HK-2 (cell line): ENCODE data around the gene MET.

ENCODE experiments used
- DNase-seq: peaks from one replicate; pipeline ENCODE4 v3.0.0-alpha.2; 2018; ENCODE audit not compliant: unreplicated experiment

MET gene

DNA sequence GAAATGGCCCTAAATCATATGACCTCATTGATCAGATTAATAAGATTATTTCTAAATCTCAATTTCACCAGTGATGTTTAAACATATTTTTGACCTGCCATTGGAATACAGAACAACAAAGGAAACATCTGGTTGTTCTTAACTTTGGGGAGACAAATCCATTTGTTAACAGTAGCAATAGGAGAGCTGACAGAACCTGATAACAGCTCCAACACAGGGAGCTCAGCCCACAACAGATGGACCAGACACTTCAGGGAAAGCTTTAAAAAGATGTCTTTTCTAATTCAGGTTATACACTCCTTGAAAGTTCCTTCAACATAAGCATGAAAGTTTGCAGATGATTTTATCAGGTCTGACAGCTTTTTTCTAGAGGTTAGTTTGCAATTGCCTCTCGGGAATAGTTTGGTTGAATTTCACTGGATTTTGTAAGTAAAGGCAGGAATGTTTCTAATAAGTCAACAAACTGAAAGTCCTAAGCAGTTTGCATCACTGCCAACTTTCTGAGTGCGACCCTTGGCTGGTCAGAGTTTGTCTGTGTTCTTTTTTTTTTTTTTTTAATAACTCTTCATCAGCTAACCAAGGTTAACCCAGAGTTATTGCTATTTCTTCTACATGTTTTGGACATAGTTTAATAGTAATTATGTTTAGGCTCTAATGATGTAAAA lies 6.5 kb upstream of the MET start:
- DNase-seq, result no peak

DNA sequence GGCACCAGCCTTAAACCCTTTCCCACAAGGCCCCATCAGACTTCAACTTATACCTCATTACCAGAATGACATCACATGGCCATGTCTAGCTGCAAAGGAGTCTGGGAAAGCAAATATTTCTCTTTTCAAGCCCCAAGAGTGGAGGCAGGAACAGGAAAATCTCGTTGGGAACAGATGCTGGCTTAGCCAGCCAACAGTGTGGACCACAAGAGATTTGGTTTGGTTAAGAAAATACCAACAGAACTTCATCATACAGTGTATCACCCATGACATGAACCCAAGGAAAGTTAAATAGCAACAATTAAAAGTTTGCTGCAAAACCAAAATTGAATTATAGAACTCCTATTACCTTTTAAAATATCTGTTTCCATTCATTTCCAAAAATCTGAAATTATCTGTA lies 2.2 kb upstream of the MET start:
- no peak for DNase-seq

DNA sequence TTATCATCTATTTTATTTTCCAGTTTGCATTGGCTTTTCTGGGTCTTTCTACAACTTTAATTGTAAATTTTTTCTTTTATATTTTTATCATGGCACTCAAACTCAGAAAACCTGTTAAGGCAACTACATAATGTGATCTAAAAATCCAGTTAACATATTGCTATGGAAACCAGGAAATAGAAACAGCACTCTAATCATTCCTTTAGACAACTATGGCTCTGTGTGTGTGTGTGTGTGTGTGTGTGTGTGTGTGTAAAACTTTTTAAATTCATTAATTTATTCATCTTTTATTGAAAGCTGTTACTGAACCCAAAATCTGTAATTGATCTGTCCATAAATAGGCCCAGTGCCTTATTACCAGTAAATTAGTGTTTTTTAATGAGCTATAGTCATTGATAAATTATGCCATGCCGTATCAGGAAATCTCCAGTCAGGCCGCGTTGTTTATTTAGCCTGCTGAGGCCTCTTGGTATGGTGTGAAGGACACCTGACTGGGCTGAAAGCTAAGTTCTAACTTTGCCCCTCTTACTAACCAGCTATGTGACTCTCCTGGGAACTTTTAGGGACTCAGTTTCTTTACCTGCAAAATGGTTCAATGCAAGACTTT lies 1.5 kb upstream of the MET start:
- DNase-seq, result no peak

GRCh38 chr7:116671111-116671510 lies 885 bp upstream of the MET start:
- no peak for DNase-seq

DNA sequence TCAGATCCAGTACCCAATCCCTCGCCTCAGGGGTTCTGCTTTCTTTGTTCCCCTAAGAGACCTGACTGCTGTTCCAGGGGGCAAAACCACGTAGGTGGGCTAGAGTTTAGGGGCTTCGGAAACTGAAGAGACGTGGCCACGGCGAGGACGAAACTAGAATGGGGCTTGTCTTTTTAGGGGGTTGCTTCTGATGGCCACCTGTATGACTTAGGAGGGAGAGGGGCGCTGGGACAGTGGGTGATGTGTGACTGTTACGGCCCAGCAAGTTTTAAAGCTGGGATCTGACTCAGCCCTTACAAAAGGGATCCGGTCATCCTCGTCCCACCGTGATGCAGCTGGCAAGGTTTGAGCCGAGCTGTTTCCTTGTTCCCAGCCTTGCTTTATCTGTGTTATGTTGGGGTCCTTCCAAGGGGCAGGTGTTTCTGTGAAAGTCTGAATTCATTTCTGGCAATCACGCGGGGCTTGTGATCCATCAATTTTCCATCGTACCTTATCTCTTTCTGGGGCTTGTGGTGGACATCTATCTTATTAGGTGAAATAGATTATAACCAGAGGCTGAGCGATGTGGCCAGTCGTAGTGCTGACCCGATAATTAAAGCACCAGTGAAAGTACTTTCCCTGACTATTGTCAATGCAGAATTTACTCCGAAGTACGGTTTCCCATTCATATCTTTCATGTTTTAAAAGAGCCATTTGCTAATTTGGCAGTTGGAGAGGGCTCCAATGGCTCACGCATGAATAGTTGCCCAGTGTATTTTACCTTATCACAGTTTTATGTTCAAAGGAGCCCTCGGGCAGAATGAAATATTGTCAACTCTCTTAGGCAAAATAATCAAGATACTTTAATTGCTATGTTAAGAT lies 830 bp downstream of the MET start:
- DNase-seq, result peak; percentile 75

- DNase-seq, result no peak
Observed at GRCh38 chr7:116673457-116673865, 1.5 kb downstream of the MET start.

GRCh38 chr7:116674508-116675173 lies 2.6 kb downstream of the MET start:
- DNase-seq, result peak; percentile 43

DNA sequence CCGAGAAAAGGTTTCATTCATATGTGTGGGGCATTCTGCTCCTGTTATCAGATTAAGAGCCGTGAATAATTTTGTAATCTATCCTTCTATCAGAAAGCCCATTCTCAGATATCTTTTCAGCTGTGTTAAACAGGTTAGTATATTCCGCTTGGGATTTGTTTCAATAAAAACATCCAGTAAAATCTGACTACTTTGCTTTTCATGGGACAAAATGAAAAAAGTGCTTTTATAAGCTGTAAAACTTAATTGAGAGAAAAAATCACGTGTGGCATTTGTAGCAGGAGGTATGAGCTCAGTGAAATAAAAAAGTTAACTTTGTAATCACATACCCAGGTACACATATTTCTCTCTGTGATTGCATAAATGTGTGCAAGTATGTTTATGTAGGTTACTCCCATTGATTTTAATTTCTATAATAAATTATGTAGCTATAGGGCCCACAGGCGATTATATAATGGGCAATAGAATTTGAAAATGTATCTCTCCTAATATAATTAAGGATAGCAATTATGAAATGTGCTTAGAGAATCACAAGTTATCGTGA lies 3.9 kb downstream of the MET start:
- no peak for DNase-seq

DNA sequence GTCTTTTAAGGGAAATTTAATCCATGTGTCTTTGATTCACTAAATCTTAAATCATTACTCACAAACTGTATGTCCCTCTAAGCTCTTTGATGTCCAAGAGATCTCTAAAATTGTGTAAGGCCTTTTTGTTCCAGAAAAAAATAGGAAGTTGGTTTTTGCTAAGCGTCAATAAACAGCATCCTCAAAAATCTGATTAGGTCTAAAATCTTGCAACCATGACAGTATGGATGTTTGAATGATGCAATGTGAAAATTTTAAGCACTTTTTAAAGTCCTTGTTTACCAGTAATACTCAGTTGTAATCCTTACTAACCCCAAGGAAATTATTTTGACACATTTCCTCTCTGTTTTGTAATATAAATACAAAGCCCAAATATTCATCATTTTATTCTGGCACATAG lies 6.8 kb downstream of the MET start:
- DNase-seq, result no peak

- DNase-seq, result no peak
Observed at GRCh38 chr7:116679500-116679899, 7.5 kb downstream of the MET start.

DNA sequence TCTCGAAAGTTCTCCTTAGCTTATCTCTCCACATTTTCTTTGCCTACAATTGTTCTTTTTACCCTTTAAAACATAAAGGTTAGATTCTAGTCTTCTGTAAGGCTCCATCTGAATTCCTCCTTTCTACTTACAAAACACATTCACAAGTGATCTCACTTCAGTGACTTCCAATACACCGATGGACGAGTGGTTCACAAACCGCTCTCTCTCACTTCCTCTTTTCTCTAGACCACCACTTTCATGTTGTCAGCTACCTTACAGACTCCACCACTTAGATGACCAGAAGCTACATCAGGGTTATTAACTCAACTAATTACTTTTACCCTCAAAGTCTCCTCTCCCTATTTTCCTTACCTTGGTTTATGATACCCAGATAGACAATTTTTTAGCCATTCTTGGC lies 11.8 kb downstream of the MET start:
- no peak for DNase-seq

- DNase-seq, result no peak
Observed at GRCh38 chr7:116686033-116686432, 14.0 kb downstream of the MET start.

GRCh38 chr7:116686812-116687419 lies 14.9 kb downstream of the MET start:
- no peak for DNase-seq

- peak; percentile 42 for DNase-seq
Observed at GRCh38 chr7:116687801-116688201, 15.8 kb downstream of the MET start.

DNA sequence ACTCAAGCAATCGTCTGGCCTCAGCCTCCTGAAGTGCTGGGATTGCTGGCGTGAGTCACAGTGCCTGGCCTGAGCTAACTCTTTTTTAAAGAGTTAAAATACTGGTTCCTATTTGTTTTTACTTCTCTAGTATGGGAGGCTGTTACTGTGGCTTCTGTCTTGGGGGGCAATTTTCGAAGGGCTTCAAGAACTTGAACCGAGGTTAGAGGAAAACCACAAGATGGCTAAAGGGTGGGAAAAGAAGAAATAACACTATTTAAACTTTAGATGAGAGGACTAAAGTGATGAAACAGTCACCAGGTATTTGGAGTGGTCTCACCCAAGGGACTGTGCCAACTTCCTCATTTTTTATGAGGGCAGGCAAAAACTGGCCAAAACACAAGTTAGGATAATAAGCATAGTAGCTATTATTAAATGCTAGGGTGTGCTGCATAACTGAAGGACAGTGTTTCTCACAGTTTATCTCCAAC lies 17.8 kb downstream of the MET start:
- peak; percentile 69 for DNase-seq

DNA sequence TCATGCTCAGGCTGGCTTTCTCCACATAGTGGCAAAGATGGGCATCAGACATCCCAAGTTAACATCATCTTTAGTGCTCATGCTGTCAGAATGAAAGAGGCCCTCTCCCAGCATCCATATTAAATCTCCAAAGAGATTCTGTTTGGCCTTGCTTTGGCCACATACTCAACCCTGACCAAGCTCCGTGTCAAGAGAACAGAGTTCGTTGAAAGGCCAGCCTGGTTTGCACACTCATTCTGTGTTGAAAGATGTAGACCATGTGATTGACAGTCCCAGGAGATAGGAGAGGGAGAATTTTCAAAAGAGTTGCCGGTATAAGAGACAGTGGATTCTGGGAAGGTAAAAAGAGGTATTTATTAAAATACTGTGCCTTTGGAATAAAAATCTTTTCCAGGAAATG lies 19.7 kb downstream of the MET start:
- DNase-seq, result no peak

DNA sequence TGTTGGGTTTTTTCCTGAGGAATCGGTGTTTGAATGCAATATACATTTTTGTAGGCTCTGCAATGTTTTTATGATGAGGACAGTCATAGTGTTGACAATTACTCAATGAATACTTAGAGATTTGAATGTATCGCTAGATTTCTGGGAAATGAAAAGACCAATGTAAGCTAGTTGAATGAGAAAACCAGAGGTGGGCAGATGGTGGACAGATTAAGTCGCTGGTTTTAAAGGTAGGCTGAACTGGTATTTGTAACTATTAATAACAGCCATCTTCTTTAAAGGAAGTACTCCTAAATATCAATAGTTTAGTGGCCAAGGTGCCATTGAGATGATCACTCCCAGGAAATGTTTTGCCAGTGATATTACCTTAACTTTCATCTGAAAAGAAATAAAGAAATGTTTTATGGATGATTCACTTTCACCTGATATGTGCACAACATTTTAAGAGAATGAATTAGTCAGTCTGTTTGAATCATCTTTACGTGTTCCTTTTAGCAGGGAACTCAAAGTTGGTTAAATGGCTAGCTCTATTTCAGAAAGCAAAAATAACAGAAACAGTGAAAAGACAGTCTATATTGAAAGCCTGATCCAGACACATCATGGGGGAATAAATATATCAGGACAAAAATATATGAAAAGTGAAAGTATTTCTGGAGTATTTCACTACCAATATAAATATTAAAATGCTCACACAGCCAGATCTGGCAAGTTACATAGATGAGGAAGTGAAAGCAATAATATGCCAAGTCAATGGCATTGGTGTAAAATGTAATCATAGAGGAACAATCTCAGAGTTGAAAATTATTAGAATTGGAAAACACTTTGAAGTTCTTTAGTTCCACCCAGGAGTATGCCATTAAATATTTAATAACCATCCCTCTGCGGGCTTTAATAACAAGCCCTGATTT lies 20.7 kb downstream of the MET start:
- no peak for DNase-seq

DNA sequence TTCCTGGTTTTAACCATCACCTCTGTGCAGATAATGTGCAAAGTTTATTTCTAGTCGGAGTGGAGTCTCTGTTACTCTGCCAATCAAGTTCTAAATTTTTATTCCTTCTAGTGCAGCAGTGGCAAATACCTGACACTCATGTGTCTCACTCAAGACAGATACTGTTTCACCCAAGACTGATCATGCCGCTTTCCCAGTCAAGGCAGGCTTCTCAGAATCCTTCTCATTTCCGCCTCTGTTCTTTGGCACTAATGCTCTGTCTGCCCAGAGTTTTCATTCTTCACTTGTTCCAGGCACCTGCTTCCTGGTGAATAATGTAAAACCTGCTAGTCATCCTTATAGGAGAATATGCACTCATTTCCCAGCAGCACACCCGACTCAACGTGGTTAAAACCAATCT lies 24.7 kb downstream of the MET start:
- DNase-seq, result no peak

DNA sequence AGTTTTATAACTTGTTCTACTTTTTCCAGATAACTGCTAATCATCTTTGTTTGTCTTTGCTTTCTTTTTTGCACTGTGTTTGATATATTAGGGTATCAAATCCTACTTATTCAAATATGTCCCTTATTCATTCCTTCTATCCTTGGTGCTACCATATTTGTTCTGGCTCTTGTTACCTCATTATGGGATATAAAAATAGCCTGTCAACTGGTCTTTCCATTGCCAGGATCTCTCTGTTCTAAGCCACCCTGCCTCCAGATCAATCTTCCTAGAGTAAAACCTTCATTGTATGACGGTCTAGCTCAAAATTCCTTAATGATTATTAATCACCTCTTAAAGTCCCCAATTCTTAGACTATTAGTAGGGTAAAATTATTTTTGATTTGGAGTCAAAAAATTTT lies 25.2 kb downstream of the MET start:
- no peak for DNase-seq

- DNase-seq, result no peak
Observed at GRCh38 chr7:116697761-116698160, 25.8 kb downstream of the MET start.

- DNase-seq, result no peak
Observed at GRCh38 chr7:116698396-116698795, 26.4 kb downstream of the MET start.
